A549 (cell line): ENCODE data around the gene GJB1. TPM values are rescaled to one million over a fixed set of nuclear protein-coding genes. Genes with fewer than 3 reads are reported as not detected.
"Not testable (repeated sequence)": the region's sequence is repeated elsewhere in the genome, so short reads cannot be mapped to it uniquely, and the experiment has no call there.

Experiments
- ATAC-seq, 2 experiments: fragments of 200-7000 bp in 1 of 2; fragments of >200 bp in 1 of 2; cut with Nextera tagmentation in 1 of 2; cut with Tn5 transposase in 1 of 2; 3 replicates each; pipeline versions ENCODE4 v1.8.0 to v1.9.1; 2018 to 2020; ENCODE audit warnings: mild to moderate bottlenecking in 1 of 2, moderate library complexity in 1 of 2
- CTCF ChIA-PET: fragments of 300-600 bp; sonication (Branson Sonifier 250); formaldehyde crosslinking; extraction: SDS; loops from one replicate; lab custom pipeline; 2021; ENCODE audit warnings: antibody characterized with exemption, inconsistent platforms; lab: Yijun Ruan, JAX
- POLR2A ChIA-PET: fragments of 350-600 bp; formaldehyde crosslinking; extraction: SDS; loops from one replicate; lab custom pipeline; 2021; ENCODE audit warnings: antibody characterized with exemption, inconsistent platforms; lab: Yijun Ruan, JAX
- DNase-seq, 2 experiments: peaks; one replicate each; pipeline versions ENCODE4 v3.0.0 to v3.0.0-alpha.2; 2011 to 2016; ENCODE audit warnings: low read depth in 1 of 2, low spot score in 1 of 2
- FAIRE-seq: peaks from 2 replicates; lab custom pipeline; 2011; peaks lifted over from hg19 to GRCh38; lab: Jason Lieb, UNC
- H3K27ac ChIP-seq, 2 experiments: fragments of >200 bp; sonication (Bioruptor Twin); formaldehyde crosslinking; 3 replicates each; pipeline ENCODE4 v1.5.1; 2016 to 2017
- H3K4me1 ChIP-seq: fragments of >200 bp; sonication (Bioruptor Twin); formaldehyde crosslinking; 3 replicates; pipeline ENCODE4 v1.6.1; 2016
- H3K4me2 ChIP-seq: fragments of >200 bp; sonication (Bioruptor Twin); formaldehyde crosslinking; 3 replicates; pipeline ENCODE4 v1.6.1; 2016
- H3K4me3 ChIP-seq: fragments of >200 bp; sonication (Bioruptor Twin); formaldehyde crosslinking; 3 replicates; pipeline ENCODE4 v1.5.1; 2016
- H3K9me3 ChIP-seq: fragments of >200 bp; sonication (Bioruptor Twin); formaldehyde crosslinking; 3 replicates; pipeline ENCODE4 v1.6.1; 2016
- CHD2 ChIP-seq: fragments of 150-350 bp; IDR thresholded peaks from 2 replicates; pipeline ENCODE4 v1.6.1; 2014; ENCODE audit warnings: low read length; ENCODE audit not compliant: partially characterized antibody
- ELK1 ChIP-seq: fragments of 150-350 bp; IDR thresholded peaks from 2 replicates; pipeline ENCODE4 v1.6.1; 2014; ENCODE audit warnings: low read depth, mild to moderate bottlenecking, low read length
- EP300 ChIP-seq, 2 experiments: fragments of >200 bp; sonication (Bioruptor Twin); formaldehyde crosslinking; IDR thresholded peaks; 2 replicates in 1 of 2; 3 replicates in 1 of 2; pipeline ENCODE4 v1.6.1; 2016 to 2017
- HES2 ChIP-seq: fragments of >200 bp; sonication (Bioruptor Twin); formaldehyde crosslinking; IDR thresholded peaks from 2 replicates; pipeline ENCODE4 v1.6.1; 2016
- HMGXB4 ChIP-seq: fragments of 250-450 bp; sonication (Bioruptor Pico); IDR thresholded peaks from 2 replicates; pipeline ENCODE4 v1.5.0; 2021; ENCODE audit warnings: mild to moderate bottlenecking, moderate library complexity, borderline replicate concordance
- HOXB13 ChIP-seq: fragments of 250-450 bp; sonication (Bioruptor Pico); IDR thresholded peaks from 2 replicates; pipeline ENCODE4 v1.5.0; 2020; ENCODE audit warnings: low read depth, mild to moderate bottlenecking, moderate library complexity
- PBX3 ChIP-seq: IDR thresholded peaks from 2 replicates; pipeline ENCODE4 v1.6.1; 2012
- PHF8 ChIP-seq: fragments of 200-600 bp; sonication (generic); IDR thresholded peaks from 2 replicates; pipeline ENCODE4 v1.6.1; 2016; ENCODE audit warnings: low read depth, mild to moderate bottlenecking, antibody characterized with exemption, moderate library complexity, borderline replicate concordance
- RAD21 ChIP-seq, 2 experiments: fragments of >200 bp in 1 of 2; sonication (Bioruptor Twin) in 1 of 2; formaldehyde crosslinking in 1 of 2; IDR thresholded peaks in 1 of 2; conservative IDR thresholded peaks in 1 of 2; 2 replicates in 1 of 2; 3 replicates in 1 of 2; pipeline ENCODE4 v1.6.1; 2012 to 2018; ENCODE audit warnings: inconsistent platforms in 1 of 2
- RARB ChIP-seq: fragments of 250-450 bp; sonication (Bioruptor Pico); IDR thresholded peaks from 2 replicates; pipeline ENCODE4 v1.8.0; 2021; ENCODE audit warnings: mild to moderate bottlenecking, moderate library complexity
- RFX5 ChIP-seq: fragments of 450-650 bp; IDR thresholded peaks from 2 replicates; pipeline ENCODE4 v1.7.1; 2014; ENCODE audit warnings: antibody characterized with exemption, mild to moderate bottlenecking, moderate library complexity
- USF2 ChIP-seq: fragments of 450-650 bp; IDR thresholded peaks from 2 replicates; pipeline ENCODE4 v1.6.1; 2014; ENCODE audit warnings: antibody characterized with exemption
- ZNF302 ChIP-seq: fragments of 250-450 bp; sonication (Bioruptor Pico); IDR thresholded peaks from 2 replicates; pipeline ENCODE4 v1.9.0; 2021; ENCODE audit warnings: inconsistent platforms, mild to moderate bottlenecking, moderate library complexity
- WGBS: methylation state at CpG from one replicate; pipeline ENCODE4 v1.1.6; 2017; ENCODE audit errors: missing lambda C conversion rate; 5-methylcytosine and 5-hydroxymethylcytosine counted together
- polyA plus RNA-seq, 4 experiments: library from polyadenylated mRNA; depleted of rRNA in 3 of 4; stranded (reverse); fragments of >200 nt; fragmentation: RNase III in 1 of 4; extraction: RNeasy Plus Mini Kit Qiagen cat#74134 plus additional on column Dnase treatment in 1 of 4; gene quantifications; 2 replicates in 3 of 4; 3 replicates in 1 of 4; pipeline ENCODE4 v1.2.3, GENCODE V29; 2011 to 2017

The GJB1 gene
- polyA plus RNA-seq, 2 of the 4 experiments (the other 2 are of a cell fraction): 0.13 to 0.39 TPM

- Histone ChIP-seq H3K9me3 (no peaks in the 10 kb centered on the region), H3K4me2 (no peak overlapping the region), H3K4me1 (no peaks in the 10 kb centered on the region), H3K27ac (no peak overlapping the region), H3K4me3 (no peak overlapping the region)
- CTCF ChIA-PET: no interaction called here
- FAIRE-seq: no peak
- POLR2A ChIA-PET: no interaction called here
- no peak for ATAC-seq
- TF ChIP-seq ZNF302 (CRISPR knock-in tag) (no peak), USF2 (no peak), HMGXB4 (CRISPR knock-in tag) (no peak), RFX5 (no peak), PBX3 (no peak), RARB (no peak), HES2 (no peak), EP300 (IDR thresholded peaks at IDR 0.05) (no peak), CHD2 (no peak), RAD21 (conservative IDR thresholded peaks at IDR 0.05 in 1 of 2, IDR thresholded peaks at IDR 0.05 in 1 of 2) (no peak), PHF8 (no peak), HOXB13 (CRISPR knock-in tag) (no peak), ELK1 (no peak)
- 93% methylated on average over 3 of the region's 19 CpGs for WGBS
- DNase-seq: no peak
Observed at GRCh38 chrX:71269801-71270395, 46.9 kb downstream of the GJB1 start.

GRCh38 chrX:71272313-71272712 lies 49.3 kb downstream of the GJB1 start:
- FAIRE-seq, DNase-seq, POLR2A ChIA-PET, H3K4me2 ChIP-seq, CTCF ChIA-PET, H3K4me3 ChIP-seq, ATAC-seq, H3K9me3 ChIP-seq, H3K27ac ChIP-seq, H3K4me1 ChIP-seq: not testable (repeated sequence)
- WGBS: 83% methylated on average over 2 of the region's 2 CpGs

Other genes starting within 250 kb of the GJB1 start
- 82.4 and 84.4 TPM in 2 replicates for gene SNX12, start 154.9 kb upstream of the GJB1 start, polyA plus RNA-seq (2011; rRNA removed)
- gene SNX12, start 154.9 kb upstream of the GJB1 start, polyA plus RNA-seq (2017; fragmentation: RNase III; extraction: RNeasy Plus Mini Kit Qiagen cat#74134 plus additional on column Dnase treatment): 71.6 to 78.5 TPM (median 78.4 TPM) in 3 replicates
- 1.0 and 1.6 TPM in 2 replicates for gene FOXO4, start 127.4 kb upstream of the GJB1 start, polyA plus RNA-seq (2011; rRNA removed)
- gene FOXO4, start 127.4 kb upstream of the GJB1 start, polyA plus RNA-seq (2017; fragmentation: RNase III; extraction: RNeasy Plus Mini Kit Qiagen cat#74134 plus additional on column Dnase treatment): 1.3 to 2.6 TPM (median 2.3 TPM) in 3 replicates
- not detected in 2 replicates for gene CXorf65, start 116.5 kb upstream of the GJB1 start, polyA plus RNA-seq (2011; rRNA removed)
- gene CXorf65, start 116.5 kb upstream of the GJB1 start, polyA plus RNA-seq (2017; fragmentation: RNase III; extraction: RNeasy Plus Mini Kit Qiagen cat#74134 plus additional on column Dnase treatment): not detected in 3 replicates
- 0.09 and 0.23 TPM in 2 replicates for gene IL2RG, start 111.6 kb upstream of the GJB1 start, polyA plus RNA-seq (2011; rRNA removed)
- 0.12 to 0.22 TPM (median 0.12 TPM) in 3 replicates for gene IL2RG, start 111.6 kb upstream of the GJB1 start, polyA plus RNA-seq (2017; fragmentation: RNase III; extraction: RNeasy Plus Mini Kit Qiagen cat#74134 plus additional on column Dnase treatment)
- 12.6 and 35.0 TPM in 2 replicates for gene MED12, start 104.6 kb upstream of the GJB1 start, polyA plus RNA-seq (2011; rRNA removed)
- gene MED12, start 104.6 kb upstream of the GJB1 start, polyA plus RNA-seq (2017; fragmentation: RNase III; extraction: RNeasy Plus Mini Kit Qiagen cat#74134 plus additional on column Dnase treatment): 13.5 to 15.4 TPM (median 14.4 TPM) in 3 replicates
- gene NLGN3, start 78.4 kb upstream of the GJB1 start, polyA plus RNA-seq (2011; rRNA removed): 1.00 and 1.7 TPM in 2 replicates
- 0.60 to 0.84 TPM (median 0.82 TPM) in 3 replicates for gene NLGN3, start 78.4 kb upstream of the GJB1 start, polyA plus RNA-seq (2017; fragmentation: RNase III; extraction: RNeasy Plus Mini Kit Qiagen cat#74134 plus additional on column Dnase treatment)
- gene ZMYM3, start 30.9 kb downstream of the GJB1 start, polyA plus RNA-seq (2011; rRNA removed): 18.8 and 23.2 TPM in 2 replicates
- 16.5 to 22.0 TPM (median 19.1 TPM) in 3 replicates for gene ZMYM3, start 30.9 kb downstream of the GJB1 start, polyA plus RNA-seq (2017; fragmentation: RNase III; extraction: RNeasy Plus Mini Kit Qiagen cat#74134 plus additional on column Dnase treatment)
- 362 and 631 TPM in 2 replicates for gene NONO, start 60.4 kb downstream of the GJB1 start, polyA plus RNA-seq (2011; rRNA removed)
- 384 to 405 TPM (median 403 TPM) in 3 replicates for gene NONO, start 60.4 kb downstream of the GJB1 start, polyA plus RNA-seq (2017; fragmentation: RNase III; extraction: RNeasy Plus Mini Kit Qiagen cat#74134 plus additional on column Dnase treatment)
- 3.1 and 3.6 TPM in 2 replicates for gene ITGB1BP2, start 78.5 kb downstream of the GJB1 start, polyA plus RNA-seq (2011; rRNA removed)
- 1.4 to 2.4 TPM (median 2.0 TPM) in 3 replicates for gene ITGB1BP2, start 78.5 kb downstream of the GJB1 start, polyA plus RNA-seq (2017; fragmentation: RNase III; extraction: RNeasy Plus Mini Kit Qiagen cat#74134 plus additional on column Dnase treatment)
- 29.7 and 31.3 TPM in 2 replicates for gene TAF1, start 143.1 kb downstream of the GJB1 start, polyA plus RNA-seq (2011; rRNA removed)
- 20.9 to 21.2 TPM (median 21.1 TPM) in 3 replicates for gene TAF1, start 143.1 kb downstream of the GJB1 start, polyA plus RNA-seq (2017; fragmentation: RNase III; extraction: RNeasy Plus Mini Kit Qiagen cat#74134 plus additional on column Dnase treatment)